ENCODE measurements around the gene CERS6. TPM values are rescaled to one million over a fixed set of nuclear protein-coding genes. Genes with fewer than 3 reads are reported as not detected.

CERS6 gene
- total and polyA plus RNA-seq, 8 donors: 3.2 to 18.0 (median 7.6) TPM

DNA sequence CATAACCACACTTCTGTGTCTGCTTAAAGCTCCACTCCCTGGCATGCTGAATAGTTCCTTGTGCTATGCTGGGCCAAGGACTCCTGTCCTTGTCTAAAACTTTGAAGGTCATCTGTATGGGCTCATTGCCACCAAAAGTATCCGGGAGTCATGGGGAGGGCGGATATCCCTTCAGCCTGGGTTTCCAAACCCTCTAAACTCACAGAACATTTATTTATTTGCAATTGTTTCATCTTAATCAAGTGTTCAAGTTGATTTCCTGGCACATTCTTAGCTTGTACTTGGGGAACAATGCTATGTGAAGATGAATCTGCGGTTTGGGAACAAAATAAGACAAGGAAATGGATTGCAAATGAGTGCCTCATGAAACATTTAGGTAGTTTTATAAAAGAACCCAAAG, 348.1 kb downstream of the CERS6 start:
- H3K4me1 ChIP-seq: peaks cover 11 to 26% (median 13%) of the 10 kb centered on the region in 3 donors
- intact Hi-C loops (cut with DNase I): no loop called here
- H3K27me3 ChIP-seq: no peaks in the 10 kb centered on the region
- no peaks in the 10 kb centered on the region for H3K9me3 ChIP-seq
- peak in 1 of 6 donors; percentile 26 for DNase-seq
- TF ChIP-seq, protein P1, sequence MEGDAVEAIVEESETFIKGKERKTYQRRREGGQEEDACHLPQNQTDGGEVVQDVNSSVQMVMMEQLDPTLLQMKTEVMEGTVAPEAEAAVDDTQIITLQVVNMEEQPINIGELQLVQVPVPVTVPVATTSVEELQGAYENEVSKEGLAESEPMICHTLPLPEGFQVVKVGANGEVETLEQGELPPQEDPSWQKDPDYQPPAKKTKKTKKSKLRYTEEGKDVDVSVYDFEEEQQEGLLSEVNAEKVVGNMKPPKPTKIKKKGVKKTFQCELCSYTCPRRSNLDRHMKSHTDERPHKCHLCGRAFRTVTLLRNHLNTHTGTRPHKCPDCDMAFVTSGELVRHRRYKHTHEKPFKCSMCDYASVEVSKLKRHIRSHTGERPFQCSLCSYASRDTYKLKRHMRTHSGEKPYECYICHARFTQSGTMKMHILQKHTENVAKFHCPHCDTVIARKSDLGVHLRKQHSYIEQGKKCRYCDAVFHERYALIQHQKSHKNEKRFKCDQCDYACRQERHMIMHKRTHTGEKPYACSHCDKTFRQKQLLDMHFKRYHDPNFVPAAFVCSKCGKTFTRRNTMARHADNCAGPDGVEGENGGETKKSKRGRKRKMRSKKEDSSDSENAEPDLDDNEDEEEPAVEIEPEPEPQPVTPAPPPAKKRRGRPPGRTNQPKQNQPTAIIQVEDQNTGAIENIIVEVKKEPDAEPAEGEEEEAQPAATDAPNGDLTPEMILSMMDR (IDR thresholded peaks at IDR 0.05): no peak
- WGBS, 2 donors: 17 to 25% methylated on average over 3 of the region's 3 CpGs
- ATAC-seq: peak; percentile 38 to 62 (median 54)
- H3K27ac ChIP-seq: peak overlapping the region in 2 of 4 donors; percentile 69 to 81
- no peaks in the 10 kb centered on the region for H3K36me3 ChIP-seq
- H3K4me3 ChIP-seq: peak overlapping the region in 2 of 4 donors; percentile 34 to 47
- FAIRE-seq: no peak

DNA sequence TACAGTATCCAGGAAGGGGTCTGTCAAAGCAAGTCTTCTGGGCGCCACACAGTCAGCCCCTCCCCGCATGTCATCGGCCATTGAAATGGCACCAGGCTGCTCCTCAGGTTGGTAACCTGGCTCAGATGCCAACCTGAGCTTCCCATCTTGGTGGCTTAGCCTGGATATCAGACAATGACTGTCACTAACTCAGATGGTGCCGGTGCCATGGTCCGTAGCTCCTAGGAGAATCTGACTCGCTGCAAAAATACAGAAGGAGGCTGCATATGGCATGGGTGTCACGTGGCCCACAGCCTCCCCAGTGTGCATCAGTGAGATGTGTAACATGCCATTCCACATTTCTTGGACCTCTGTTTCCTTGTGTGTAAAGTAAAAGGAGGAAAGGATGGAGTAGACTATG, 349.5 kb downstream of the CERS6 start:
- Histone ChIP-seq H3K27ac (no peak overlapping the region), H3K36me3 (no peaks in the 10 kb centered on the region), H3K4me1 (peaks cover 11 to 32% (median 13%) of the 10 kb centered on the region in 3 donors), H3K4me3 (no peak overlapping the region), H3K27me3 (no peaks in the 10 kb centered on the region), H3K9me3 (no peaks in the 10 kb centered on the region)
- WGBS, 2 donors: 96 to 97% methylated on average over 7 of the region's 7 CpGs
- FAIRE-seq (no peak), DNase-seq (no peak), ATAC-seq (no peak)
- TF ChIP-seq, protein P1 (IDR thresholded peaks at IDR 0.05): no peak
- intact Hi-C loops (cut with DNase I): no loop called here

DNA sequence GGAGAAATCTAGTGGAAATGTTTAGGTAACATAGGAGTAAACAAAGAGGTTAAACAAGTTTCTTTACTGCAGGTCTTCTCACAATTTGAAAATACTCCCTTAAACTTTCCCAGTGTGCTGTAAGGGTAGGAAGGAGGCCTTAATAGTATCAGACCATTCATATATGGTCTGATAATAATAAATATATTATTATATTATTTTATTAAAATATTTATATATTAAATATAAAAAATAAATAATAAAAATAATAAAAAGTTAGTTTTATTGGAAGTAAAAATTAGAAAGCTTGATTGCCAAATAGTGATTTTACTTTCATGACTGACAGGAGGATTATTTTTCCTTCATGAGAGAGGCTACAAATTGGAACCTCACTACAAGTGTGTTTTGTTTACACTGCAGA, 353.5 kb downstream of the CERS6 start:
- H3K36me3 ChIP-seq: no peaks in the 10 kb centered on the region
- H3K27ac ChIP-seq: no peak overlapping the region
- H3K9me3 ChIP-seq: no peaks in the 10 kb centered on the region
- intact Hi-C loops (cut with DNase I): no loop called here
- TF ChIP-seq, protein P1 (IDR thresholded peaks at IDR 0.05): no peak
- FAIRE-seq (peak; percentile 9), DNase-seq (no peak), ATAC-seq (no peak)
- no peak overlapping the region for H3K4me3 ChIP-seq
- no peaks in the 10 kb centered on the region for H3K27me3 ChIP-seq
- peaks cover 10 to 37% (median 18%) of the 10 kb centered on the region in 3 donors for H3K4me1 ChIP-seq

DNA sequence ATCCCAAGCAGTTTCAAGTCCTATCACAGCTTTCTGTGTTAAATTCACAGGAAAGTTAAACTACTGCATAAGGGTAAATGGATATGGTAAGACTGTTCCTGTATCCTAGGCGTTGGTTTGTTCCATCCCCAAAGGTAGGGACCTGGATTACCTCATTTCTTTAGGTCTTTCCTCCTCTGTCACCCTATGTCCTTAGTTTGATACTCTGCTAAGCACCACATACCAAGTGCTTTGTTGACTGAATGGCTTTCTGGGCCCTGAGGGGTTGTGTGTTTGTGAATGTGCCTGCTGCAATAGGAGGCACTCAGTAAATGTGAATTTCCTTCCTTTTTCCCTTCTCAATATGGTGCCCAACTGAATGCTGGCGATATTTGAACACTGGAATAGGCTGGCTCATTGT, 354.2 kb downstream of the CERS6 start:
- Histone ChIP-seq H3K27me3 (no peaks in the 10 kb centered on the region), H3K4me3 (no peak overlapping the region), H3K27ac (no peak overlapping the region), H3K9me3 (no peaks in the 10 kb centered on the region), H3K4me1 (peaks cover 3 to 33% (median 17%) of the 10 kb centered on the region in 3 donors), H3K36me3 (no peaks in the 10 kb centered on the region)
- WGBS, 2 donors: 93 to 98% methylated on average over 2 of the region's 2 CpGs
- ATAC-seq (no peak), DNase-seq (no peak), FAIRE-seq (no peak)
- intact Hi-C loops (cut with DNase I): no loop called here
- TF ChIP-seq, protein P1 (IDR thresholded peaks at IDR 0.05): no peak

DNA sequence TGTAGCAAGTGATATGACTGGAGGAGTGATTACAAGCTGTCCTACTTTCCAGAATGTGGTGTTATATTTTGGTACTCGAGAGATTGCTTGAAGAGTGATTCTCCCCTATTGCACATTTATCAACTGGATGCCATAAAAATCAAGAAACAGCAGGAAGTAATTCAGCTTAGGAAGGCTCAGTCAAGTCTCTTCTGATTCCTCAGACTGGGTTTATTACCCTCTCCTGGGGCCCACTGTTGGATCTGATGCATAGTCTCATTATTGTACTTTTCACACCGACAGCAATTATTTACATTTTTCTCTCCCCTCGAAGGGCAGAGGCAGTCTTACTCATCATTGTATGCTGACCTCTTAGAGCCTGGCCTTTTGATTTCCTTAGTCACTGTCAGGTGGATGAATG, 355.6 kb downstream of the CERS6 start:
- H3K27ac ChIP-seq: no peak overlapping the region

More for the DNA sequence above, 355.6 kb downstream of the CERS6 start:
- Histone ChIP-seq H3K27me3 (no peaks in the 10 kb centered on the region), H3K4me1 (peaks cover 0 to 32% (median 25%) of the 10 kb centered on the region in 3 donors), H3K36me3 (no peaks in the 10 kb centered on the region), H3K4me3 (no peak overlapping the region), H3K9me3 (no peaks in the 10 kb centered on the region)
- TF ChIP-seq, protein P1 (IDR thresholded peaks at IDR 0.05): no peak
- ATAC-seq (no peak), FAIRE-seq (no peak), DNase-seq (no peak)
- WGBS, 2 donors: 76 to 82% methylated on average over 3 of the region's 3 CpGs
- intact Hi-C loops (cut with DNase I): no loop called here
